ENCODE measurements around the gene ASAH2B. TPM values are rescaled to one million over a fixed set of nuclear protein-coding genes. Genes with fewer than 3 reads are reported as not detected.

The ASAH2B gene
- total RNA-seq, 3 donors from 2014 or later (not counting 1 experiment from before 2014, with no cell fraction given): 1.4 to 1.9 (median 1.6) TPM

DNA sequence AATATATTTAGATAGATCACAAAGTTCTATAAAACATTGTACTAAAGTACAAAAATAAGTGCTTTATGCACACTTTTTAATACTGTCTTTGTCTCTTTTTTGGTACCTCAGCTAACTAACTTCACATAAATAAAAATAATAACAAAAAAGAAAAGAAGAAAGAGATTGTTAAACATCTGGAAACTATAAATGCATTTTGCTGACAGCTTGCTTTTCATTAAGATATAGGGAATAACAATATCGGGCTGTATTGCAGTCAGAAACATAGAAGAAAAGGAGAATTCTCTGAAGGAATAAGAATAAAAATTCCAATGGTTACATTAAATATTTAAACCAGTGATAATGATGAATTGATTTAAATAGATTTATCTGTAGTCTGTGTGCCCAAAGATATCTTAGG, 59.9 kb downstream of the ASAH2B start:
- Mint-ChIP-seq H3K27me3 (ENCODE audit: low read depth in 2 of 2) (peaks cover 18 to 26% of the 10 kb centered on the region in 2 donors), H3K27ac (no peak overlapping the region), H3K9me3 (peaks cover 2 to 4% of the 10 kb centered on the region in 2 donors), H3K36me3 (no peaks in the 10 kb centered on the region), H3K4me1 (no peaks in the 10 kb centered on the region), H3K4me3 (no peak overlapping the region)
- Histone ChIP-seq H3K27me3 (ENCODE audit: control insufficient read depth, insufficient read depth, low read length) (peaks cover 2% of the 10 kb centered on the region), H3K4me3 (ENCODE audit: low read length) (no peak overlapping the region), H3K36me3 (ENCODE audit: control insufficient read depth, insufficient read depth, low read length) (no peaks in the 10 kb centered on the region), H3K4me1 (ENCODE audit: control insufficient read depth, insufficient read depth, low read length) (no peaks in the 10 kb centered on the region), H3K9me3 (ENCODE audit: control insufficient read depth, insufficient read depth, low read length) (no peaks in the 10 kb centered on the region), H3K27ac (ENCODE audit: low read length) (no peak overlapping the region)
- ATAC-seq (no peak), DNase-seq (no peak)
- WGBS (ENCODE audit: insufficient coverage): no CpG with 5 or more reads among the region's 1 CpG
- intact Hi-C loops (cut with micrococcal nuclease): no loop called here
- TF ChIP-seq, protein P1, sequence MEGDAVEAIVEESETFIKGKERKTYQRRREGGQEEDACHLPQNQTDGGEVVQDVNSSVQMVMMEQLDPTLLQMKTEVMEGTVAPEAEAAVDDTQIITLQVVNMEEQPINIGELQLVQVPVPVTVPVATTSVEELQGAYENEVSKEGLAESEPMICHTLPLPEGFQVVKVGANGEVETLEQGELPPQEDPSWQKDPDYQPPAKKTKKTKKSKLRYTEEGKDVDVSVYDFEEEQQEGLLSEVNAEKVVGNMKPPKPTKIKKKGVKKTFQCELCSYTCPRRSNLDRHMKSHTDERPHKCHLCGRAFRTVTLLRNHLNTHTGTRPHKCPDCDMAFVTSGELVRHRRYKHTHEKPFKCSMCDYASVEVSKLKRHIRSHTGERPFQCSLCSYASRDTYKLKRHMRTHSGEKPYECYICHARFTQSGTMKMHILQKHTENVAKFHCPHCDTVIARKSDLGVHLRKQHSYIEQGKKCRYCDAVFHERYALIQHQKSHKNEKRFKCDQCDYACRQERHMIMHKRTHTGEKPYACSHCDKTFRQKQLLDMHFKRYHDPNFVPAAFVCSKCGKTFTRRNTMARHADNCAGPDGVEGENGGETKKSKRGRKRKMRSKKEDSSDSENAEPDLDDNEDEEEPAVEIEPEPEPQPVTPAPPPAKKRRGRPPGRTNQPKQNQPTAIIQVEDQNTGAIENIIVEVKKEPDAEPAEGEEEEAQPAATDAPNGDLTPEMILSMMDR (IDR thresholded peaks at IDR 0.05): no peak

- Mint-ChIP-seq H3K36me3 (no peaks in the 10 kb centered on the region), H3K4me3 (no peak overlapping the region), H3K9me3 (no peaks in the 10 kb centered on the region), H3K4me1 (no peaks in the 10 kb centered on the region), H3K27ac (no peak overlapping the region), H3K27me3 (ENCODE audit: low read depth in 2 of 2) (peaks cover 4 to 26% of the 10 kb centered on the region in 2 donors)
- Histone ChIP-seq H3K36me3 (ENCODE audit: control insufficient read depth, insufficient read depth, low read length) (no peaks in the 10 kb centered on the region), H3K4me3 (ENCODE audit: low read length) (no peak overlapping the region), H3K9me3 (ENCODE audit: control insufficient read depth, insufficient read depth, low read length) (no peaks in the 10 kb centered on the region), H3K4me1 (ENCODE audit: control insufficient read depth, insufficient read depth, low read length) (no peaks in the 10 kb centered on the region), H3K27ac (ENCODE audit: low read length) (no peak overlapping the region), H3K27me3 (ENCODE audit: control insufficient read depth, insufficient read depth, low read length) (peaks cover 2% of the 10 kb centered on the region)
- intact Hi-C loops (cut with micrococcal nuclease): no loop called here
- ATAC-seq (no peak), DNase-seq (no peak)
- TF ChIP-seq, protein P1 (IDR thresholded peaks at IDR 0.05): no peak
- WGBS (ENCODE audit: insufficient coverage): 32% methylated on average over 1 of the region's 2 CpGs
Measured at GRCh38 chr10:50805981-50806622, 66.4 kb downstream of the ASAH2B start.

- intact Hi-C loops (cut with micrococcal nuclease): no loop called here
- Mint-ChIP-seq H3K27ac (no peak overlapping the region), H3K4me1 (no peaks in the 10 kb centered on the region), H3K27me3 (ENCODE audit: low read depth in 2 of 2) (peaks cover 3 to 23% of the 10 kb centered on the region in 2 donors), H3K9me3 (no peaks in the 10 kb centered on the region), H3K36me3 (no peaks in the 10 kb centered on the region), H3K4me3 (no peak overlapping the region)
- TF ChIP-seq, protein P1 (IDR thresholded peaks at IDR 0.05): no peak
- Histone ChIP-seq H3K36me3 (ENCODE audit: control insufficient read depth, insufficient read depth, low read length) (no peaks in the 10 kb centered on the region), H3K27ac (ENCODE audit: low read length) (no peak overlapping the region), H3K4me1 (ENCODE audit: control insufficient read depth, insufficient read depth, low read length) (no peaks in the 10 kb centered on the region), H3K4me3 (ENCODE audit: low read length) (no peak overlapping the region), H3K9me3 (ENCODE audit: control insufficient read depth, insufficient read depth, low read length) (no peaks in the 10 kb centered on the region), H3K27me3 (ENCODE audit: control insufficient read depth, insufficient read depth, low read length) (peaks cover 2% of the 10 kb centered on the region)
- ATAC-seq (no peak), DNase-seq (no peak)
- 40% methylated on average over 1 of the region's 1 CpG for WGBS (ENCODE audit: insufficient coverage)
Measured at GRCh38 chr10:50807851-50808776, 68.4 kb downstream of the ASAH2B start.

Other genes with a start within 250 kb of the ASAH2B start
- gene SGMS1, start 116.0 kb upstream of the ASAH2B start, total RNA-seq: 10 to 100 TPM; 24.5 to 32.7 (median 30.4) TPM
- not detected for gene A1CF, start 145.7 kb downstream of the ASAH2B start, total RNA-seq